ENCODE data around the gene BSND. TPM values are rescaled to one million over a fixed set of nuclear protein-coding genes. Genes with fewer than 3 reads are reported as not detected.
A peak's percentile ranks its signal among the peaks of the same experiment; 100 is the strongest.

The BSND gene
- total RNA-seq, 1 donor from 2014 or later: not detected

- Mint-ChIP-seq H3K27ac (peak within 1 kb of the TSS; percentile 30), H3K27me3 (peaks cover 43% of the 10 kb centered on the region)
These were observed 18.0 kb upstream of the BSND start, which contains the start of gene TMEM61 for GRCh38 chr1:54980528-54981241. TMEM61 (plus strand) TSS chr1:54980628; CDS start chr1:54981066, 438 bp downstream.

GRCh38 chr1:54981466-54981865 lies 17.3 kb upstream of the BSND start:
- Mint-ChIP-seq H3K4me3 (peak overlapping the region; percentile 83), H3K27me3 (peaks cover 43% of the 10 kb centered on the region), H3K27ac (no peak overlapping the region), H3K36me3 (no peaks in the 10 kb centered on the region), H3K9me3 (no peaks in the 10 kb centered on the region), H3K4me1 (ENCODE audit: unreplicated experiment) (peaks cover 21% of the 10 kb centered on the region)
- no peak for DNase-seq (ENCODE audit: extremely low spot score, unreplicated experiment)
- TF ChIP-seq, protein P1, sequence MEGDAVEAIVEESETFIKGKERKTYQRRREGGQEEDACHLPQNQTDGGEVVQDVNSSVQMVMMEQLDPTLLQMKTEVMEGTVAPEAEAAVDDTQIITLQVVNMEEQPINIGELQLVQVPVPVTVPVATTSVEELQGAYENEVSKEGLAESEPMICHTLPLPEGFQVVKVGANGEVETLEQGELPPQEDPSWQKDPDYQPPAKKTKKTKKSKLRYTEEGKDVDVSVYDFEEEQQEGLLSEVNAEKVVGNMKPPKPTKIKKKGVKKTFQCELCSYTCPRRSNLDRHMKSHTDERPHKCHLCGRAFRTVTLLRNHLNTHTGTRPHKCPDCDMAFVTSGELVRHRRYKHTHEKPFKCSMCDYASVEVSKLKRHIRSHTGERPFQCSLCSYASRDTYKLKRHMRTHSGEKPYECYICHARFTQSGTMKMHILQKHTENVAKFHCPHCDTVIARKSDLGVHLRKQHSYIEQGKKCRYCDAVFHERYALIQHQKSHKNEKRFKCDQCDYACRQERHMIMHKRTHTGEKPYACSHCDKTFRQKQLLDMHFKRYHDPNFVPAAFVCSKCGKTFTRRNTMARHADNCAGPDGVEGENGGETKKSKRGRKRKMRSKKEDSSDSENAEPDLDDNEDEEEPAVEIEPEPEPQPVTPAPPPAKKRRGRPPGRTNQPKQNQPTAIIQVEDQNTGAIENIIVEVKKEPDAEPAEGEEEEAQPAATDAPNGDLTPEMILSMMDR (conservative IDR thresholded peaks at IDR 0.05): no peak

More at GRCh38 chr1:54980528-54981241, 18.0 kb upstream of the BSND start, which contains the start of gene TMEM61:
- TF ChIP-seq, protein P1 (conservative IDR thresholded peaks at IDR 0.05): no peak
- Mint-ChIP-seq H3K9me3 (no peaks in the 10 kb centered on the region), H3K4me3 (peak within 1 kb of the TSS; percentile 83), H3K36me3 (no peaks in the 10 kb centered on the region), H3K4me1 (ENCODE audit: unreplicated experiment) (peaks cover 24% of the 10 kb centered on the region)
- DNase-seq (ENCODE audit: extremely low spot score, unreplicated experiment): no peak

DNA sequence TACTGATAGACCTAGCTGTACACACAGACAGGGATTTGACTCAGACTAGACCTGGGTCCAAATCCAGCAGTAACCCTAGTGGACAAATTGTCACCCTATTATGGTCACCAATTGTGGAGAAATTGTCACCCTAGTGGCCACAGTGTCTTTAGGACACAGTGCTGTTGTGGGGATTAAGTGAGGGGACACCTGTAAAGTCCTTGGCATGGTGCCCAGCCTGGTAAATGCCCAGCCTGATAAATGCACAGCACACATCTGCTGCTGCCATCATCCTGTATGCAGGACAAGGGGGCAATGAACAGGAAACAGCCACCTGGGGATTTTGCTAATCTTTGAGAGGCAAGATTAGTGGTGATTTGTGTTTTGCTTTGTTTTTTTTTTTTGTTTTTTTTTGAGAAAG lies 16.0 kb upstream of the BSND start:
- Mint-ChIP-seq H3K9me3 (no peaks in the 10 kb centered on the region), H3K4me1 (ENCODE audit: unreplicated experiment) (peaks cover 12% of the 10 kb centered on the region), H3K36me3 (no peaks in the 10 kb centered on the region), H3K27ac (no peak overlapping the region), H3K27me3 (peaks cover 42% of the 10 kb centered on the region), H3K4me3 (no peak overlapping the region)
- no peak for DNase-seq (ENCODE audit: extremely low spot score, unreplicated experiment)
- TF ChIP-seq, protein P1 (conservative IDR thresholded peaks at IDR 0.05): peak; percentile 42

GRCh38 chr1:54984131-54984842 lies 14.4 kb upstream of the BSND start:
- Mint-ChIP-seq H3K4me1 (ENCODE audit: unreplicated experiment) (peaks cover 6% of the 10 kb centered on the region), H3K4me3 (no peak overlapping the region), H3K27me3 (peaks cover 31% of the 10 kb centered on the region), H3K27ac (peak overlapping the region; percentile 61), H3K9me3 (no peaks in the 10 kb centered on the region), H3K36me3 (no peaks in the 10 kb centered on the region)
- TF ChIP-seq, protein P1 (conservative IDR thresholded peaks at IDR 0.05): no peak
- DNase-seq (ENCODE audit: extremely low spot score, unreplicated experiment): no peak

DNA sequence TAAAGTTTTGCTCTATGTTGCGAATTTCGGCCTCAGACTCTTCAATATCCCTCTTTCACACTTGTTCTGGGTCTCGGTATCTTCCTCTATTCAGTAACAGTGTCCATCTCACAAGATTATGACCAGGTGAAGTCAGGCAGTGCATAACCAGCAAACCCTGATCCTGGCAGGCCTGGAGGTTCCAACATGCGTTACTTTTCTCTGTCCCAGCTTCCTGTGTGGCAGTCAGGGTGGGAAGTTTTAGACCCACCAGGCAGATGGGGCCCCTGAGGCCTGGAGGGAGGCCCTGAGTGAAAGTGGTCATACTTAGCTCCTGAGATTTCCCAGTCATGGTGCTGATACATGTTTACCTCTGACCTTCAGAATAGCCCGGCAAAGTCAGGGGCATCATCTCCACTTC lies 13.2 kb upstream of the BSND start:
- TF ChIP-seq, protein P1 (conservative IDR thresholded peaks at IDR 0.05): no peak
- H3K27me3 Mint-ChIP-seq: peaks cover 23% of the 10 kb centered on the region
- no peak overlapping the region for H3K27ac Mint-ChIP-seq
- no peak overlapping the region for H3K4me3 Mint-ChIP-seq
- no peak for DNase-seq (ENCODE audit: extremely low spot score, unreplicated experiment)
- peaks cover 6% of the 10 kb centered on the region for H3K4me1 Mint-ChIP-seq (ENCODE audit: unreplicated experiment)
- H3K9me3 Mint-ChIP-seq: no peaks in the 10 kb centered on the region
- no peaks in the 10 kb centered on the region for H3K36me3 Mint-ChIP-seq
